GM18907 (cell line): ENCODE results near the gene DLG2.
"Not testable (repeated sequence)": the region's sequence is repeated elsewhere in the genome, so short reads cannot be mapped to it uniquely, and the experiment has no call there.

Experiments
- ATAC-seq: cut with Tn5 transposase; IDR thresholded peaks from one replicate; pipeline ENCODE4 v1.9.1; 2021; ENCODE audit warnings: mild to moderate bottlenecking, moderate library complexity; ENCODE audit not compliant: unreplicated experiment

DLG2 gene

GRCh38 chr11:84806354-84806753 lies 820.8 kb downstream of the DLG2 start:
- no peak for ATAC-seq

- ATAC-seq, result no peak
Observed at GRCh38 chr11:84804041-84804440, 823.1 kb downstream of the DLG2 start.

- no peak for ATAC-seq
Observed at GRCh38 chr11:84800755-84801346, 826.3 kb downstream of the DLG2 start.

GRCh38 chr11:84799112-84799511 lies 828.0 kb downstream of the DLG2 start:
- no peak for ATAC-seq

GRCh38 chr11:84795698-84796097 lies 831.4 kb downstream of the DLG2 start:
- ATAC-seq, result no peak

- ATAC-seq, result no peak
Observed at GRCh38 chr11:84794663-84795443, 832.3 kb downstream of the DLG2 start.

GRCh38 chr11:84793318-84793717 lies 833.8 kb downstream of the DLG2 start:
- no peak for ATAC-seq

GRCh38 chr11:84790849-84791427 lies 836.2 kb downstream of the DLG2 start:
- no peak for ATAC-seq

GRCh38 chr11:84788220-84788619 lies 838.9 kb downstream of the DLG2 start:
- ATAC-seq, result no peak

- not testable (repeated sequence) for ATAC-seq
Observed at GRCh38 chr11:84784158-84784557, 843.0 kb downstream of the DLG2 start.

GRCh38 chr11:84780689-84781293 lies 846.4 kb downstream of the DLG2 start:
- ATAC-seq, result no peak

- no peak for ATAC-seq
Observed at GRCh38 chr11:84775503-84775902, 851.6 kb downstream of the DLG2 start.

- ATAC-seq, result no peak
Observed at GRCh38 chr11:84763931-84764330, 863.2 kb downstream of the DLG2 start.

- no peak for ATAC-seq
Observed at GRCh38 chr11:84757711-84758110, 869.4 kb downstream of the DLG2 start.

- no peak for ATAC-seq
Observed at GRCh38 chr11:84751371-84751770, 875.8 kb downstream of the DLG2 start.

GRCh38 chr11:84747871-84748270 lies 879.3 kb downstream of the DLG2 start:
- ATAC-seq, result peak; percentile 54

- ATAC-seq, result no peak
Observed at GRCh38 chr11:84740050-84740449, 887.1 kb downstream of the DLG2 start.

- ATAC-seq, result no peak
Observed at GRCh38 chr11:84724256-84724655, 902.9 kb downstream of the DLG2 start.

GRCh38 chr11:84722583-84723108 lies 904.5 kb downstream of the DLG2 start:
- no peak for ATAC-seq

- no peak for ATAC-seq
Observed at GRCh38 chr11:84721561-84721961, 905.6 kb downstream of the DLG2 start.

GRCh38 chr11:84720706-84721402 lies 906.3 kb downstream of the DLG2 start:
- no peak for ATAC-seq
